ENCODE measurements around the gene KRTAP16-1. TPM values are rescaled to one million over a fixed set of nuclear protein-coding genes. Genes with fewer than 3 reads are reported as not detected.

KRTAP16-1 gene
- total RNA-seq, 1 experiment from 2014 or later, result not detected

- no peaks in the 10 kb centered on the region for H3K36me3 Mint-ChIP-seq
- POLR2A ChIA-PET, result no interaction called here
- DNase-seq (ENCODE audit: low spot score), result no peak
- no peaks in the 10 kb centered on the region for H3K9me3 Mint-ChIP-seq
- CTCF ChIA-PET, result no interaction called here
- H3K27me3 Mint-ChIP-seq (ENCODE audit: low read depth), result peaks cover 4% of the 10 kb centered on the region; the same call in 1 of the 2 replicates
- no peak within 1 kb of the TSS for H3K4me3 Mint-ChIP-seq
- ATAC-seq, result no peak
- no peaks in the 10 kb centered on the region for H3K4me1 Mint-ChIP-seq
- H3K27ac Mint-ChIP-seq, result no peak within 1 kb of the TSS
- TF ChIP-seq KAT7 (CRISPR knock-in tag; IDR thresholded peaks at IDR 0.05; ENCODE audit: borderline replicate concordance) (no peak), NFATC4 (CRISPR knock-in tag; IDR thresholded peaks at IDR 0.05) (no peak), ATF1 (CRISPR knock-in tag; IDR thresholded peaks at IDR 0.05) (no peak), SP1 (CRISPR knock-in tag; conservative IDR thresholded peaks at IDR 0.05) (no peak), ZNF219 (CRISPR knock-in tag; IDR thresholded peaks at IDR 0.05; ENCODE audit: borderline replicate concordance) (no peak), SMAD4 (CRISPR knock-in tag; IDR thresholded peaks at IDR 0.05) (no peak), PRRX2 (CRISPR knock-in tag; IDR thresholded peaks at IDR 0.05) (no peak), TP53 (CRISPR knock-in tag; IDR thresholded peaks at IDR 0.05) (no peak), NR3C1 (CRISPR knock-in tag; conservative IDR thresholded peaks at IDR 0.05; ENCODE audit: low read depth) (no peak)
- TF ChIP-seq, protein P1, sequence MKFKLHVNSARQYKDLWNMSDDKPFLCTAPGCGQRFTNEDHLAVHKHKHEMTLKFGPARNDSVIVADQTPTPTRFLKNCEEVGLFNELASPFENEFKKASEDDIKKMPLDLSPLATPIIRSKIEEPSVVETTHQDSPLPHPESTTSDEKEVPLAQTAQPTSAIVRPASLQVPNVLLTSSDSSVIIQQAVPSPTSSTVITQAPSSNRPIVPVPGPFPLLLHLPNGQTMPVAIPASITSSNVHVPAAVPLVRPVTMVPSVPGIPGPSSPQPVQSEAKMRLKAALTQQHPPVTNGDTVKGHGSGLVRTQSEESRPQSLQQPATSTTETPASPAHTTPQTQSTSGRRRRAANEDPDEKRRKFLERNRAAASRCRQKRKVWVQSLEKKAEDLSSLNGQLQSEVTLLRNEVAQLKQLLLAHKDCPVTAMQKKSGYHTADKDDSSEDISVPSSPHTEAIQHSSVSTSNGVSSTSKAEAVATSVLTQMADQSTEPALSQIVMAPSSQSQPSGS (CRISPR knock-in tag; IDR thresholded peaks at IDR 0.05; ENCODE audit: borderline replicate concordance, low read depth), result no peak
Observed at GRCh38 chr17:41265078-41265477, 44.0 kb downstream of the KRTAP16-1 start, which contains the start of gene KRTAP9-6. TSS of gene KRTAP9-6 (plus strand) at chr17:41265378. CDS start at chr17:41265378, 0 bp downstream.

GRCh38 chr17:41264599-41264998 is 44.5 kb downstream of the KRTAP16-1 start:
- no peak for DNase-seq (ENCODE audit: low spot score)
- ChIA-PET POLR2A (interaction anchor here (0.6 kb wide), 1 partner anchor 135 kb away, joined by 3 read pairs; no protein-coding TSS in a partner anchor), CTCF (no interaction called here)
- Mint-ChIP-seq H3K4me1 (no peaks in the 10 kb centered on the region), H3K27ac (no peak overlapping the region), H3K4me3 (no peak overlapping the region), H3K36me3 (no peaks in the 10 kb centered on the region), H3K27me3 (ENCODE audit: low read depth) (peaks cover 4% of the 10 kb centered on the region; the same call in 1 of the 2 replicates), H3K9me3 (no peaks in the 10 kb centered on the region)
- no peak for ATAC-seq
- TF ChIP-seq TEAD1 (CRISPR knock-in tag; IDR thresholded peaks at IDR 0.05), result no peak
- no peak for TF ChIP-seq CTCF (IDR thresholded peaks at IDR 0.05)
- TF ChIP-seq, protein P2, sequence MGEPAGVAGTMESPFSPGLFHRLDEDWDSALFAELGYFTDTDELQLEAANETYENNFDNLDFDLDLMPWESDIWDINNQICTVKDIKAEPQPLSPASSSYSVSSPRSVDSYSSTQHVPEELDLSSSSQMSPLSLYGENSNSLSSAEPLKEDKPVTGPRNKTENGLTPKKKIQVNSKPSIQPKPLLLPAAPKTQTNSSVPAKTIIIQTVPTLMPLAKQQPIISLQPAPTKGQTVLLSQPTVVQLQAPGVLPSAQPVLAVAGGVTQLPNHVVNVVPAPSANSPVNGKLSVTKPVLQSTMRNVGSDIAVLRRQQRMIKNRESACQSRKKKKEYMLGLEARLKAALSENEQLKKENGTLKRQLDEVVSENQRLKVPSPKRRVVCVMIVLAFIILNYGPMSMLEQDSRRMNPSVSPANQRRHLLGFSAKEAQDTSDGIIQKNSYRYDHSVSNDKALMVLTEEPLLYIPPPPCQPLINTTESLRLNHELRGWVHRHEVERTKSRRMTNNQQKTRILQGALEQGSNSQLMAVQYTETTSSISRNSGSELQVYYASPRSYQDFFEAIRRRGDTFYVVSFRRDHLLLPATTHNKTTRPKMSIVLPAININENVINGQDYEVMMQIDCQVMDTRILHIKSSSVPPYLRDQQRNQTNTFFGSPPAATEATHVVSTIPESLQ (CRISPR knock-in tag; IDR thresholded peaks at IDR 0.05), result no peak
- TF ChIP-seq, protein P3, sequence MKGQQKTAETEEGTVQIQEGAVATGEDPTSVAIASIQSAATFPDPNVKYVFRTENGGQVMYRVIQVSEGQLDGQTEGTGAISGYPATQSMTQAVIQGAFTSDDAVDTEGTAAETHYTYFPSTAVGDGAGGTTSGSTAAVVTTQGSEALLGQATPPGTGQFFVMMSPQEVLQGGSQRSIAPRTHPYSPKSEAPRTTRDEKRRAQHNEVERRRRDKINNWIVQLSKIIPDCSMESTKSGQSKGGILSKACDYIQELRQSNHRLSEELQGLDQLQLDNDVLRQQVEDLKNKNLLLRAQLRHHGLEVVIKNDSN (CRISPR knock-in tag; IDR thresholded peaks at IDR 0.05), result no peak
- no peak for TF ChIP-seq PRRX2 (CRISPR knock-in tag; IDR thresholded peaks at IDR 0.05)
- TF ChIP-seq ZNF532 (CRISPR knock-in tag; IDR thresholded peaks at IDR 0.05; ENCODE audit: borderline replicate concordance), result no peak
- TF ChIP-seq NR3C1 (CRISPR knock-in tag; conservative IDR thresholded peaks at IDR 0.05; ENCODE audit: low read depth), result no peak
